GM12801 (cell line): ENCODE results near the gene PMIS2.

Experiments
- CTCF ChIP-seq: IDR thresholded peaks from one replicate; pipeline ENCODE4 v1.5.1; 2011; ENCODE audit warnings: control low read depth; ENCODE audit not compliant: insufficient read length; ENCODE audit errors: extremely low read depth

The PMIS2 gene

DNA sequence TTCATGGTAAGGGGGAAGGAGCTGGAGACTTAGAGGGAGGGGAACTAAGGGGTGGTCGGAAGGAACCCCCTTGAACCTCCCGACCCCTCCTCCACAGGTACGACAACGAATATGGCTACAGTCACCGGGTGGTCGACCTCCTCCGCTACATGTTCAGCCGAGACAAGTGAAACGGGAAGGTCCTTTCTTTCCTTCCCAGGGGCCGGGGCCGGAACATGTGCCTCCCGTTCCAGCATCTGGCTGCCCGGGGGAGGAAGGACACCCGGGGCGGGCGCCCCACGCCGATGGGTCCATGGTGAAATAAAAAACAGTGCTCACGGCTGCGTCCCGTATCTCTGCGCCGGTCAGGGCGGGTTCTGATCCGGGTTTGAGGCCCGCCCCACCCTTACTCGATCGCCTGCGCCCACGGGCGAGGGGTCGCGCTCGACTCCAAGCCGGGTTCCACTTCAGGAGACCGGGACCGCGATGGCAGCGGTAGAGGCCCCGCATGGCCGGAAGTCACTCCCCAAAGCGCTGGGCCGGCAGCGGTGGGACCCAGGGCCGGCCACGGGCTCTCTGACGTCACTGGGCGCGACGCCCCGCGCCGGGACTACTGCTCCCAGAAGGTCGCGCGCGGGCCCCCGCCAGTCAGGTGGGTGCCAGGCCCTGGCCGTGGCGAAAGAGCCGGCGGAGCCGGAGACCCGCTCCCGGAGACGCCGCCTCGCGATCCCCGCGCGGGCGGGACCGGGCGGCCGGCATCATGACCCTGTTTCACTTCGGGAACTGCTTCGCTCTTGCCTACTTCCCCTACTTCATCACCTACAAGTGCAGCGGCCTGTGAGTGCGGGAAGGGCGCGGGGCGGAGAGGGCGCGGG is 40.7 kb upstream of the PMIS2 start, which contains the start of gene TMEM147:
Gene TMEM147 (plus strand): TSS at position 626 of the 854 bp plus-strand sequence. CDS start 114 bp downstream, at position 740.
- no peak for TF ChIP-seq CTCF

DNA sequence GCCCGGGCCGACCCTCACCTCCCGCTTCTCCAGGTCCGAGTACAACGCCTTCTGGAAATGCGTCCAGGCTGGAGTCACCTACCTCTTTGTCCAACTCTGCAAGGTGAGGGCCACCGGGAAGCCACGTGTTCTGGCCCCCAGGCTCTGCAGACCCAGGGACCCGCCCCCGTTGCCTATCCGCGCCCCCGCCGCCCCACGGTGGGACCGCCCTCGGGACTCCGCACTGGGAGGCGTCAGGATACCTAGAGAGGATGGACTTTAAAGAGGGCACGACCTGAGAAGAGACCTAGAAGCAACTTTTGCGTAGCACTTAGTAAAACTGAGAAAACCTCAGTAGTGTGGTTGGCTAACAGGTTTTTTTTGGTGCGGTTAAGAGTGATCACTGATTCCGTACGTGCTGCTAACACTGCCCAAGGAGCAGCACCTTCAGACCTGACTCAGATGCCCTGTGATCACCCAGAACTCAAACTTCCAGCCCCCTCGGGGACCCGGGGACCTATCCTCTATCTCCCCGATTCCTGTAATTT is 40.1 kb upstream of the PMIS2 start:
- TF ChIP-seq CTCF = no peak

DNA sequence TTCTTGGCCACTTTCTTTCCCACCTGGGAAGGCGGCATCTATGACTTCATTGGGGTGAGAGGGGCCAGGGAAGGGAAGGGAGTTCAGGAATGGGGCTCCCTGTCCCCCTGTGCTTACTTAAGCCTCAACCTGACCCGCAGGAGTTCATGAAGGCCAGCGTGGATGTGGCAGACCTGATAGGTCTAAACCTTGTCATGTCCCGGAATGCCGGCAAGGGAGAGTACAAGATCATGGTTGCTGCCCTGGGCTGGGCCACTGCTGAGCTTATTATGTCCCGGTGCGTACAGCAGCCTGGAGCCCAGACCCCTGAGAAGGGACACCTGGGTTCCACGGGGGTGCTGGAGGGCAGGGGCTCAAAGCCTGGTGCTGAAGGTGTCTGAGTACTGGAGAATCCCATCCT is 39.4 kb upstream of the PMIS2 start:
- no peak for TF ChIP-seq CTCF

DNA sequence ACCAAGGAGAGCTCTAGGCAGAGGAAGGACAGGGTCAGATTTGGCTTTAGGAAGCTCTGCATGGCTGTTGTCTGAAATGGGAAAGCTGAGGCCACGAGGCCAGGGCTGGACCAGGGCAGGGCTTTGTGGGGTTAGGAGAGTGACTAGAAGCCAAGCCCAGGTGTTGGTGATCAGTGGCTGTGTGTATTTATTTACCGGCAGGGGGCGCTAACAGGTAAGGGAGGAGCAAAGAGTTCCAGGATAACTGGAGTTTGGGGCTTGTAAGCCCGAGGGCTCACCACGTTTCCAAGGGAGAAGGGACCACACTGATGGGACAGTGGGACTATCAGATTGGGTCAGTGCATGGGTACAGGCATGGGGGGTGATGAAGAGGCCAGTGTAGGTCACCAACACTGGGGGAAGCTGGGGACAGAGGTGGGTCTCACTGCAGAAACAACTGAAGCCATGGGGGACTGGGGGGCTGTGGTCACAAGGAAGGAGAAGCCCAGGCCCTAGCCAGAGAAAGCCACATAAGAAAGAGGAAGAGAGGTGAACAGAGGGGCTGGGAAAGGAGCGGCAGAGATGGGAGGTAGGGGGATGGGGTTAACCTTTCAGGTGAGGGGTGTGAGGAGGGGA is 36.7 kb upstream of the PMIS2 start:
- no peak for TF ChIP-seq CTCF

DNA sequence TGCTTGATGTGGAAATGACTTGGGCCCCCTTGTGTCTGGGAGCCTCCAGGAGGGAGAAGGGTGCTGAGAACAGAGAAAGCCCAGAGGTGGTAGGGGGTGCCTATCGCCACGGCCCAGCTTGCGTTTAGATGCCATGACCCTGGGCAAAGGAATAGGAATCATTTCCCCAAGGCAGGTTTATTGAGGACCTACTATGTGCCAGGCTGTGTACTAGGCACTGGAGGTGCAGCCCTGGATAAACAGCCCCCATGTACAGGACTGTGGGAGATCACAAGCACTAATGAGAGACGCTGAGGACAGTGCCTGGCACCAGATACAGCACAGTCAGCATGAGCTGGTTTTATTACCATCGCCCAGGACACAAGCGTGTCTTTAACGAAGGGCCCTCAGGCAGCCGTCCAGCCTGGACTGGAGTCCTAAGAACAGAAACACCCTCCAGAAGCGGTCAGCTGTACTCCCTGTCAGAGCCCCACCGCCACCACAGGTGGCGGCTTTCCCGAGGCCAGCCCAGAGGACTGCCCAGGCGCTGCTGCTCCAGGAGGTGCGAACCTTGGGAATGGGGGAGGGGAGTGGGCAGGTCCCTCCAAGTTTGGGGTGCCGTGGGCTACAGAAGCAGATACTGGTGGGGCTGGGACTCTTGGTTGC is 36.0 kb upstream of the PMIS2 start:
- no peak for TF ChIP-seq CTCF

GRCh38 chr19:35551091-35551810 is 34.7 kb upstream of the PMIS2 start:
- TF ChIP-seq CTCF = no peak
